GM19372 (cell line): ENCODE measurements around the gene CACNA1H.

Source experiments
- ATAC-seq: cut with Tn5 transposase; IDR thresholded peaks from one replicate; pipeline ENCODE4 v1.9.1; 2021; ENCODE audit warnings: mild to moderate bottlenecking, low read depth, moderate library complexity; ENCODE audit not compliant: unreplicated experiment

The CACNA1H gene

DNA sequence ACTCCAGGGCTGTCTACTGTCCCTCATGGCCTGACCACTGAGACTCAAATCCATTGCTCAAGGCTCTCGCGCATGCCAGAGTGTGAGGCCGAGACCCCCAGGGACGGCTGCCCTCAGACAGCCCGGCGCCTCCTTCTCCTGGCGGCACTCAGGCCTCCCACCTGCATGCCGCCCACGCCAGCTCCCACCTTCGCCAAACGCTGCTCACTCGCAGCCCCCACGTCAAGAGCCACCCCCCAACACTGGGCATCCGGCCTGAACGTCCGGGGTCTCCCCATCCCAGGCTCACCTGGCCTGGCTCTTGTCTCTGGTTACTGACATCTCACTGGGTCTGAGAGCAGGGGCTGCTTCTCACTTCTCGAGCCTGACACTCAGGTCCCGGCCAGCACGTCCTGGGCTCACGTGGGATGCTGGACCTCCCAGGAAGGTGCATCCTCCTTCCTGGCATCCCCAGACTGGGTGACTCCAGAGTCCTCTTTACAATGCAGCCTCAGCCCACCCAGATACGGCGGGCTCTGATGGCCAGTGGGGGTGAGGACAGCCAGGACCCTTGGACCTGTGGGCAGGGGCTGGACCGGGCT lies 12.2 kb upstream of the CACNA1H start:
- ATAC-seq: no peak

DNA sequence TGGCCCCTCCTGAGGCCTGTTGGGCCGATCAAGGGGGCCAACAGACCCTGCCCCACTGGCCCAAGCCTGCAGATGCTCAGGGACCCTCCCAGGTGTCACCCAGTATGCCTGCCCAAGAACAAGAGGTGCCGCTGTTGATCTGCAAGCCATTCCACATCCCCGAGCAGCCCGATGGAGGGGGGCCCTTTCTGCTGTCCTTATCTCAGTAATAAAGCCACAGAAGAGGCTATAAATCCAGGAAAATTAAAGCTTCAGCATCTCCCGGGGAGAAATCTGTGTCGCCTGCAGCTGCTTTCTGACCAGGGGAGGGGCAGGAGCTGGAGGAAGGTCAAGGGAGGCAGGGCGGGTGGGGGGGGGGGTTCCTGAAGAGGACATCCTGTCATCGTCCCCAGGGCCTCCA lies 11.7 kb upstream of the CACNA1H start:
- ATAC-seq: no peak

DNA sequence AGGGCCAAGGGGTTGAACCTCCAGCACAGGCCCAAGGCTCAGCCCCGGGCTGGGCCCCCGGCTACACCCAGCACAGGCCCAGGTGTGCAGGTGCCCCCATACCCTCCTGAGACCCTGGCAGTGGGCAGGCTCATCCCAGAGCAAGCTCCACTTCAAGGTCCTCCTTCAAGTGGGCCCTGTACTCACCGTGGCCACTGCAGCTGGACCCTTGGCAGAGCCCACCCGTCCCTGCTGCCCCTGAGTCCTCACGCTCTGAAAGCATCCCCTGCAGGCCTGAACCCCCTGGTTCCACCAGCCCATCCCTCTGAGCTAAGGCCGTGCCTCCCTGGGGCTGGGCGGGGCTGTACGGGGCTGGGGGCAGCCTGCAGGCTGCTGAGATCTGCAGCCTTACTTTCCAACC lies 11.2 kb upstream of the CACNA1H start:
- ATAC-seq: no peak

DNA sequence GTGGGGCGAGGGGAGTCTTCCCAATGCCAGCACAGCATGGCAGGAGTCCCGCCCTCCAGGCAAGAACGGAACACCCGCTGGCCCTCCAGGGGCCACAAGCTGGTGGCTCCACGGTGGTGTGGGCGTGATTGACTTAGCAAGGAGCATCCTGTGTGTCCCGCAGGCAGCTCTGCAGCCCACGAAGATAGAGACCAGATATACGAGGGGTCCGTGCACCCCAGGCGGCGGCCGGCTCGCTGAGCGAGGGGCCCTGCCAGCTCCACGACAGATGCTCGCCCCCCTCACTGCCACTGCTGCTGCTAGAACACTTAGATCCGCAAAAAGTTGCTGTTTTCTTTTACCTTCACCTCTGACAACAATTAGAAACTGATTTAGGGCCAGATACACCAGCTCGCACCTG lies 10.0 kb upstream of the CACNA1H start:
- no peak for ATAC-seq

DNA sequence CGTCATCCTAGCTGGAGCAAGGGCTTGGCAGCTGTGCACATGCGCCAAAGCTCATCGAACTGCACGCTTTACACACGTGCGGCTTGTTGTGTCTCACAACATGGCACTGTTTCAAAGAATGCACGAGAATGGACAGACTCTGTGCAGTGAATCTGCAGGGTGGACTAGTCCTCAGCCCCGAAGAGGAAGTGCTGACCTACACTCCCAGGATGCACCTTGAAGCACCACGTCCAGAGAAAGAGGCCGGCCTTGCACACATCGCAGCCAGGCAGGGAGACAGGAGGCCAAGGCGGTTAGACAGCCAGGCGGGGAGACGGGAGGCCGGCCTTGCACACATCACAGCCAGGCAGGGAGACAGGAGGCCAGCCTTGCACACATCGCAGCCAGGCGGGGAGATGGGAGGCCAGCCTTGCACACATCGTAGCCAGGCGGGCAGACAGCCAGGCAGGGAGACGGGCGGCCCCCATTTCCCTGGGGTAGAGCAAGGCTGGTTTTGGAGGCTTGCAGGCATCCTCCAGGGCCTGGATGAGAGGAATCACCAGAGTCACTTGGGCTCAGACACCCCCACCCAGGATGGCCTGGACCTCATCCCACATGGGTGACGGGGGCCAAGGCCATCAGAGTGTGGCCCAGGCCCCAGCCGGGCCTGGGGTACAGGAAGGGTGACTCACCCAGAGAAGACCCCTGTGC lies 9.0 kb upstream of the CACNA1H start:
- no peak for ATAC-seq

DNA sequence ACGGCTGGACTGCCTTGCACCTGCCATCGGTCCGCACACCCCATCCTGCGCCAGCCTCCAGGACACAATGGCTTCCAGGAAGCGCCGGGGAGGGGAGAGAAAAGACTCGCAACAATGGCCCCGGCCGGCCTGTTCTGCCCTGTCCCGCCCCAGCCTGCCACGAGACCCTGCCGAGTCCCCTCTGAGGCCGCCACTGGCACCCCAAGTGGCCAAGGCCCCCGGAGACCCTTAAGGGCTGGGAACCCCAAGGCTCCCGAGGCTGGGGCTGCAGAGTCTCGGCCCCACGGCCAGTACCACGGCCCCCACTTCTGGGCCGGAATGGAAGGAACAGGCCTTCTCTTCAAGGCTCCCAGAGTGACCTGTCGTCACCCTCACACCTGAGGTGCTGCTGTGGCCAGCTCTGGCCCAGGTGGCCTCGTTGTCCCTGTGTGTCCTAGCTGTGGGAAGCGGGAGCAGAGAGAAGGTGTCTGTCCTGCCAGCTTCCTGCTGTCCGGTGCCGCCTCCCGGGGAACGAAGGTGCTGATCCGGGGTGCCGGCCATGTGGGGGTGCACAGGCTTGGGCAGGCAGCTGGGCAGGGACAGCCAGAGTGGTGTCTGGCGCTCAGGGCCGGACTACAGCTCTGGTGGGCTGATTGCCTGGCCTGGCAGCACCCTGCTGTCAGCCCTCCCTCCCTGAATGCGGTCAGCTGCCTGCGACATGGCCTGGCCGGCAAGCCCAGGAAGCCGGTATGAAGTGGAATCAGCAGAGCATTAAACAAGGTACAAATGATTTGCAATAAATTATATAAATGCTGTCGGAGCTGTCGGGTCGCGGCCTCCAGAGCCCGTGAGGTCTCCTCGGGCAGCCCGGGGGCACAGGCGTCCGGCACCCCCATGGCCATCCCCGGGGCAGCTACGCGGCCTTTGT lies 8.2 kb upstream of the CACNA1H start:
- no peak for ATAC-seq

DNA sequence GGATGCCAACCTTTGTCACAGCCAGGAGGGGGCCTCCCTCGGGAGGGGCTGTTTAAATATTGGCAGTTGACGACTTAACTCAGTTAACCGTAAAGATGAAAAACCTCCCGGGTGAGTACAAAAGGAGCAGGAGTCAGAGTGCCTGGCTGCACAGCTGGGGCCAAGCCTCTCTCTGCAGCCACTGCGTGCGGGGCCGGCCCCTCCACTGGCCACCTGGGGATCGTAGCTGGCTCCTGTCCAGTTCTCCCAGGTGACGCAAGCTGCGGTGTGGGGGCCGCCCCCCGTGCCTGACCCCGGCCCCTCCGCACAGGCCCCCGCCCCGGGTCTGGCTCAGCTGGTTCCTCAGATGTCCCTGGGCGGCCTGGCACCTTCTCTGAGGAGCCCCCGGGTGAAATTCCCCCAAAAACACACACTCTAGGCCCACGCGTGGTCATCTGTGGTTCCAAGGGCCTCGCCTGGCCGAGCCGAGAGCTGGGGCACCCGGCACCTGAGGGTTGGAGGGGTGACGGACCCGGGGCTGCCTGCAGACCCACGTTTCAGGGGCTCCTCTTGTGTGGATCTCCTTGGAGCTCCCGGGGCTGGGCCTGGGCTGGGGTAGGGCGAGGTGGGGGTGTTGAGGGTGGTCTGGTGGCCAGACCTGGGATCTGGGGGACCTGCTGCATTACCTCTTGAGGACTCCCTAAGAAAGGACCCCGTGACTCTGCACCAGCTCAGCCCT lies 7.4 kb upstream of the CACNA1H start:
- no peak for ATAC-seq

DNA sequence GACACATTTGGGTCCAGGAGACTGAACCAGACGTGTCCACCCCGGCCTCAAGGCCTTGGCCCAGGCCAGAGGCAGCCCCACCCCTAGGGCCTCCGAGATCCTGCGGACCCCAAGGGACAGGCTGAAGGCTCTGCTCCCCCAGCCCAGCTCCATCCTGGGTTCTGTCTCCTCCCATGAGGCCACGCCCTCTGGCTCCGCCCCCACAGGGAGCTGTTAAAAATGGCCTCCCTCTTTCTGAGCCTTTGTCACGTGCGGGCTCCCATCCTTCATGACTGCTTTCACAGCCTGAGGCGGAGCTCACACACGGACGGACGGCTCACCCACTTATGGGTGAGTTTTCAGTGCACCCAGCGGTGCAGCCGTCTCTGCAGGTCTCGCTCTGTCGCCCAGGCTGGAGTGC lies 6.5 kb upstream of the CACNA1H start:
- ATAC-seq: no peak

DNA sequence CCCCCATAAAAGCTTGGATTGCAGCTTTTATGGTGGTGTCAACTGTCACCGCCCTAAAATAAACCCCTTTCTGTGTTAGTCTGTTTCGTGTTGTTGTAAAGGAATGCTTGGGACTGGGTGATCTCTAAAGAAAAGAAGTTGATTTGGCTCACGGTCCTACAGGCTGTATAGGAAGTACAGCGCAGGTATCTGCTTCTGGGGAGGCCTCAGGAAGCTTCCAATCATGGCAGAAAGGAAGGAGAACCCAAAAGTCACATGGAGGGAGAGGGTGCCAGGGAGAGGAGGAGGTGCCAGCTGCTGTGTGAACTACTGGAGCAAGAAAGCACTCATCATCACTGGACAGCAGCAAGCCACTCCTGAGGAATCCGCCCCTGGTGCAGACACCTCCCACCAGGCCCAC lies 5.9 kb upstream of the CACNA1H start:
- ATAC-seq: no peak

DNA sequence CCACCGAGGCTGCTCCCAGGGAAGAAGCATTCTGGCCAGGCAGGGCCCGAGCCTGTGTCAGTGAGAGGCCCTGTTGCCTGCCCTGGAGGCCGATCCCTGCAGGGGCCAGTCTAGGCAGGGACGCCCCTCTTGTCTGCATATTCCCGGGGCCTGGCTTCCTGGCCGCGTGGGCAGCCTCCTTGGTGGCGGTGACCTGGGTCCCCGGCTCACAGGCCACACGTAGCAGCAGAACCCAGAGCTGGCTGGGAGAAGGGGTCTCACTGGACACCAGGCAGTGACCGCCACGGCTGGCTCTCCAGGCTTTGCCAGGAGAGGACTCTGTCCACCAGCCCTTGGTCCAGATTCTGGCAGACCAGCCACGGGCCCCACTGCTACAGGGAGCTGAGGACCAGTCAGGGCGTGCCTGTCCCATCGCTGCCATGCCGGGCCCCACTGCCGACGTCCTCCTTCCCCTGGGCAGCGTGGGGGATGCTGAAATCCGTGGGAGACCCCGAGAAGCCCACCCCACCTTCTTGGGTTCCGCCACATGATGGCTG lies 3.7 kb upstream of the CACNA1H start:
- no peak for ATAC-seq

DNA sequence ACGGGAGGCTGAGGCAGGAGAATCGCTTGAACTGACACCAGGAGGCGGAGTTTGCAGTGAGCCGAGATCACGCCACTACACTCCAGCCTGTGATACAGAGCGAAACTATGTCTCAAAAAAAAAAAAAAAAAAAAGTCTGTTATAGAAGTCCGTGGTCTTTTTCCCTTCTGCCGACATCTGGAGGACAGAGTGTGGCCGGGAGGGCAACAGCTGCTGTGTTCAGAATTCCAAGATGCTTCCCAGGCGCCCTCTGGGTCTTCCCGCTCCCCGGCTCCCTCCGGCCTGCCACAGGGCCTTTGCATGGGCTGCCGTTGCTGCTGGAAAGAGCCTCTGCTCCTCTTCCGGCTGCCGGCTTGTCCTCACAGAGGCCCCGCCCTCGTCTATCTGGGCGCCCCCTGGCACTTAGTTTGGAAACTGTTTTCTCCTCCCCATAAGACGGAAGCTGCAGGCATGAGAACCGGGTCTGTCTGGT lies 2.4 kb upstream of the CACNA1H start:
- ATAC-seq: no peak

DNA sequence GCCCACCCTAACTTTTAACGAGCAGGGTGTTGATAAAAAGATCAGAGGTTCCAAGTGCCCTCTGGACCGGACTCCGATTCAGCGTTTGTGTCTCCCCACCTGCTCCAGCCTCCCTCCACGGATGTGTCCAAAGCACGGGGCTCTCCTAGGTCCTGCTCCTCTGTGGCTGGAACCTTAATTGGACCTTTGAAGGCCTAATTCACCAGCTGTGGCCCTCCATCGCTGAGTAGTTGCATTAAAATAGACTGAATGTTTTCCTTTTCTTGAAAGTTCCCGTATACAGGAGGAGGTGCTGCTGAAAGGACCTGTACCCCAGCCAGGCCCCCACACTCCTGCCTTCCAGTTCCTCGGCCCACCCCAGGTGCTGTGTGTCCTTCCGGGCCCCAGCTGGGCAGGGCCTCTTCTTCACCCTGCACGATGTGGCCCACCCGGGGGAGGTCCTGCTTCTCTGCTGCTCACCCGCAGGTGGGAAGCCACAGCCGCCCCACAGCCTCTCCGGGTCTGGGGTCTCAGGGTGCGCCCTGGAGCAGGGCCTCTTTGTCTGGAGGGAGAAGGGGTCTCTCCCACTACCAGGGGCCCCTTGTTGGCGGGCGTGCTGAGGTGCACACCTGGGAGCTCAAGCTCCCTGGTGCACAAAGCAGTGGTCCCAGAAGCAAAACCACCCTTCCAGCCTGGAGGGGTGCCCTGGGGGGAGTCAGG lies 1.3 kb upstream of the CACNA1H start:
- ATAC-seq: no peak

DNA sequence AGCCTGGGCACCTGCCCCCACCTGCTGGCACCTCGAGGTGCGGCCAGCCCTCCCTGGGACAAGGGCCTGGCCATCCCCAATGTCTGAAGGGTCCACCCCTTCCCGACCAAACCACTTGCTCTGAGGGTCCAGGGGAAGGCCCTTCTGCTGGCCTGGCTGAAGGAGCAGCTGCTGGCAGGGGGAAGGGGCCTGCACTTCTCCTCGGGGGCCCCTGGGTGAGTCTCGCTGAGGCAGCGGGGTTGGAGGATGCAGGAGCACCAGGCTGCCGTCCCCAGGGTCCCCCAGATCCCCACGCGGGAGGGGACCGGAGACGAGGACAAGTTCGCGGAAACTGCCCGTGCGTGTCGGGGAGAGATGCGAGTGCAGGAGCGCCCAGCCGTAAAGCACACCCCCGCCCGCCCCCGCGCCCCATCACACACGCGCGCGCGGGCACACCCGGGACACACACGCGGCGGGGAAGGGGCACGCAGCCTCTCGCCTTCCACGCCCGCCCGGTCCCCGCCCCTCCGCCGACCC lies 725 bp upstream of the CACNA1H start:
- no peak for ATAC-seq

DNA sequence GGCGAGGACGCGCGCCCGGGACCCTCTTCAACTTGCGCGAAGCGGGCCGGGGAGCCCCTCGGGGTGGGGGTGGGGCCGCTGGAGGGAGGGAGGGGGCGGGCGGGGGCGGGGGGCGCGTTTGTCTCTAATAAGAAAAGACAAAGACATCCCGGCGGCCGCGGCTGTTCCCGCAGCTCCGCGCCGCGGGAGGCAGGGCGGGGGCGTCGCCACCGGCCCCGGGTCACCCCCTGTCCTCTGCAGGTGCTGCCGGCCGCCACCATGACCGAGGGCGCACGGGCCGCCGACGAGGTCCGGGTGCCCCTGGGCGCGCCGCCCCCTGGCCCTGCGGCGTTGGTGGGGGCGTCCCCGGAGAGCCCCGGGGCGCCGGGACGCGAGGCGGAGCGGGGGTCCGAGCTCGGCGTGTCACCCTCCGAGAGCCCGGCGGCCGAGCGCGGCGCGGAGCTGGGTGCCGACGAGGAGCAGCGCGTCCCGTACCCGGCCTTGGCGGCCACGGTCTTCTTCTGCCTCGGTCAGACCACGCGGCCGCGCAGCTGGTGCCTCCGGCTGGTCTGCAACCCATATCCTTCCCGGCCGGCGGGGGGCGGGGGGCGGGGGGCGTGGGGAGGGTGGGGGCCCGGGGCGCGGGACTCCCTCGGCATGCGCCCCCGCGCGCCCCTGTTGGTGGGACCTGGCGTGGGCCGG lies 714 bp downstream of the CACNA1H start:
- ATAC-seq: no peak

DNA sequence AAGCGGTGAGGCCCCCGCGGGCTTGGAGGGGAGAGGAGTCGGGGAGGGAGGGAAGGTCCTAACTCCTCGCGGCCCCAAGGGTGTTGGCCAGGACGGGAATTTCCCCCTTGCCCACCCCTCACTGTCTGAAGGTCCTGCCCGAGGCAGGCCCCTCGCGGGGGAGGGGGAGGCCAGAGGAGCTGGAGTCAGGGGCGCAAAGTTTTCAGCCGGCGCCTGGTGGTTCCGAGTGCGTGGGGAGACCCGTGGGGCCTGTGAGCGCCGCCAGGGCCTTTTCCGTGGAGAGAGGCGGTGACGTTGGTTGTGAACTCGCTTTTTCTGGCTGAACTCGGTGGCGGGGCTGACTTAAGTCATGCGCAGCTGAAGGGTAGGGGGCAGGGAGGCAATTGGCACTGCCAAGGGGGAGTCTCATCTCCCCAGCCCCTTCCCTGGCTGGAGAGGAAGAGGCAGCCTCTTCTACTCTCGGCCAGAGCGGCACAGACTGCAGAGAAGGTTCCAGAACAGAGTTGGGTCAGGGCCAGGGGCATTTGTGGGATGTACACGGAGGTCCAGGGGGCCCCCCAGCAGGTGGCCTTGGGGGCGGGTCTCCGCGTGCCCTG lies 1.5 kb downstream of the CACNA1H start:
- no peak for ATAC-seq

DNA sequence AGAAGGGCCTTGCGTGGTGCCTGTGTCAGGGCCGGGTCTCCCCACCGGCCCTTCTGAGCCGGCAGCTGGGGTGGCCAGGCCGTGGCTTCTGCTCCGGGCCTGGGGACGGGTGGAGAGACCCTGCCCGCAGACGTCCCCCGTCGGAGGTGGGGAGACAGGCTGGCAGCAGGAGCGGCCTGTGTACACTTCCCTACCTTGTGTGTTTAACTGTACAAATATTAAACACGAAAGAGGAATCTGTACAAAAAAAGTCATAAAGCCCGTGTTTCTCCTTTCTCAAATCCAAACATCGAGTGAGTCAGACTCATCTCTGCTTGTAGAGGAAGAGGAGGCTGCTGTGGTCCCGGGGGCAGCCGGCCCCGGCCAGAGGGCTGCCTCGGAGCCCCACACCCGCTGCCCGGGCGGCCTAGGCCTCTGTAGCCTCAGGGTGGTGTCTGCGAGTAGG lies 2.0 kb downstream of the CACNA1H start:
- no peak for ATAC-seq

DNA sequence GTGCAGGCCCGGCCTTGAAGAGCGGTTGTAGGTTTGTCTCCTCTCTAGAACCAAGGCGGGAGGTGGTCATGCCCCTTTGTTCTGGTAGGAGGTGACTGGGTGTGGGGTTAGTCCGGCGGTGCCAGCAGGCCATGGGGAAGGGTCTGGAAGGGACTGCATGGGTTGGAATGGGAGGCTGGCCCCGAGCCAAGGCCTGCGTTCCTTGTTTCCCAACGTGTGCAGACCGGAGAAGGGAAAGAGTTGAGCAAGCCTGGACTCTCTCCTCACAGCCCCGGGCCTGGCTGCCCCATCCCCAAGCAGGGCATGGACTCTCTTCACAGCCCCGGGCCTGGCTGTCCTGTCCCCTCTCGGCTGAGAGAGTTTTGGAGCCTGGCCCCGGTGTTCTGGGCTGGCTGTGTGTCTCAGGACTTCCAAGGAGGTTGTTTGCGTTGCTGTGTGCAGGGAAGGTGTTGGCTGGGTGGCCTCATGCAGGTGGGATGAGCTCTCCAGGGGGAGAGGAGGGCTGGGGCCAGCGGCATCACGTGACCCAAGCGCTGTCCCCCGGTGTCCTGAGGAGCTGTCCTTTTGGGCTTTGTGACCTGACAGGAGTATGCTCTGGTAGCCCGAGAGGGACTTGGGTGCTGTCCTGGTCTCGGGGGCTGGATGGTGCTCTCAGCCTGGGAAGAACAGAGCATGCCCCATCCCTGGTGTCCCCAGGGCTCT lies 2.6 kb downstream of the CACNA1H start:
- ATAC-seq: no peak
